ENCODE data around the gene LIFR. TPM values are rescaled to one million over a fixed set of nuclear protein-coding genes. Genes with fewer than 3 reads are reported as not detected.
A peak's percentile ranks its signal among the peaks of the same experiment; 100 is the strongest.
"Not testable (repeated sequence)": the region's sequence is repeated elsewhere in the genome, so short reads cannot be mapped to it uniquely, and the experiment has no call there.

The LIFR gene
- 11.1 and 16.2 TPM in 2 replicates for total RNA-seq
- polyA plus RNA-seq (2012) = 2.4 TPM

- DNase-seq (ENCODE audit: low read depth) = peak; percentile 90
Measured at GRCh38 chr5:38556599-38557307, at the start of gene LIFR. Gene LIFR, minus strand, starts transcription at chr5:38556646. Its CDS starts 25,999 bp downstream, at chr5:38530647.

DNA sequence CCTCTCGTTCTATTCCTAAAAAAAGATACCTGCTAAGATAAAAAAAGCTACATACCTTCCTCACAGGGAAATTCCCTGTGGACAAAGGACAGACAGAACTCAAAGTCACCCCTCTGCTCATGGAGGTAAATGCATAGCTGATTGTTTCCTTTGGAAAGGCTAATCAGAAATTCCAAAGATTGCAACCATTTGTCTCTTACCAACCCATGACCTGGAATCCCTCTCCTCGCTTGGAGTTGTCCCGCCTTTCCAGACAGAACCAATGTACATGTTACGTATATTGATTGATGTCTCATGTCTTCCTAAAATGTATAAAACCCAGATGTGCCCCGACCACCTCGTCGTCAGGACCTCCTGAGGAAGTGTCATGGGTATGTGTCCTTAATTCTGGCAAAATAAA, 49.2 kb upstream of the LIFR start:
- DNase-seq (ENCODE audit: low read depth) = no peak

GRCh38 chr5:38603691-38604090, 47.2 kb upstream of the LIFR start:
- DNase-seq (ENCODE audit: low read depth) = peak; percentile 25

- DNase-seq (ENCODE audit: low read depth) = no peak
Measured at GRCh38 chr5:38602641-38603040, 46.2 kb upstream of the LIFR start.

- DNase-seq (ENCODE audit: low read depth) = peak; percentile 38
Measured at GRCh38 chr5:38601863-38602298, 45.4 kb upstream of the LIFR start.

DNA sequence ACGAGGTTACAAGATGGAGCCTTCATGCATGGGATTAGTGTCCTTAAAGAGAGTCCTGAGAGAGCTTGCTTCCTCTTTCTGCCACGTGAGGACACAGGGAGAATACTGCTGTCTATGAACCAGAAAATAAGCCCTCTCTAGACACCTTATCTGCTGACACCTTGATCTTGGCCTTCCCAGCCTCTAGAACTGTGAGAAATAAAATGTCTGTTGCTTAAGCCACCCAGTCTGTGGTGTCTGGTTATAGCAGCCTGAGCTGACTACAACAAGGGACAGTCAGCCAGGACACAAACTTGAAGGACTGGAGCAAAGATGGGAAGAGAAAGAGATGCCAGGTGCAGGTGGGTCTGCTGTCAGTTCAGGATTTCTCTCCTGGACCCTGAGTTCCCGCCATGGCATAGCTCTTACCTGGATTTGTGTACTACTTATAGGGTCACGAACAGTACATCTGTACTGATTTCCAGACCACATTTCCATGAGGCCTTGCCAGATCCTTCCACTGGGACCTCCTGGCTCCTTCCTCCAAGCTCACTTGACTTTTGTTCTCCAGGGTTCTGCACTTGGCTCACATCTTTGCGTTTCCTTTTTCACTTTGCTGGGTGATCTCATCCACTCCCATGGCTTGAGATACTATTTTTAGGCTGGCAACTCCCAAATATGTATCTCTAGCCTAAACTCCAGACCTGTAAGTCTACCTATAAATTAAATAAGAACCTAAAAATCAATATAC, 44.9 kb upstream of the LIFR start:
- peak; percentile 47 for DNase-seq (ENCODE audit: low read depth)

DNA sequence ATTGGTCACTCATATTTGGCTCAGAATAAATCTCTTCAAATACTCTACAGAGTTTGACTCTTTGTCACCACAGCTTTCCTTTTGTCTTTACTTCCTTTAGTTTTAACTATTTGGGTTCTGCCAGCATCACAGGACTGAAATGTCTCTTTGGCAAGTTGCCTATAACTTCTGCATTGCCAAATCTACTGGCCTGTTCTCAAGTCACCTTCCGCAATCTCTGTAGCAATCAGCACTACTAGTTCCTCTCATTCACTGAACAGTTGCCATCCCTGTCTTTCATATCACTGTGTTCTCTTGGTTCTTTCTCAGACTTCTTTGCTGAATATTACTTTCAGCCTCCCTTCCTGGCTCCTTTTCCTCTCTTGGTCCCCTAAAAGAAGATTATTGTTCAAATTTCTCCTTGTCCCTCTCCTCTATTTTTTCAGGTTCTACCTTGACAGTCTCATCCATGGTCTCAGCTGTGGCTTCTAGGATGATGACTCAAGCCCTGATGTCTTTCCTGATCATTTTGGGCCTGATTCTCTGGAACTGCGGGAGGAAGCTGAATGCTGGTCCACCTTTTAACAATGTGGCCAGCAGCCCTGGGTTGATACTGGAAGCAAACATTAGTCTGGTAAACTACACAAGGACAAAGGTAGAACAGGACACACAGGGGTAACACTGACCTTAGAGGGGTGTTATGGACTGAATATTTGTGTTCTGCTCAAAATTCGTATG, 44.0 kb upstream of the LIFR start:
- no peak for DNase-seq (ENCODE audit: low read depth)

DNA sequence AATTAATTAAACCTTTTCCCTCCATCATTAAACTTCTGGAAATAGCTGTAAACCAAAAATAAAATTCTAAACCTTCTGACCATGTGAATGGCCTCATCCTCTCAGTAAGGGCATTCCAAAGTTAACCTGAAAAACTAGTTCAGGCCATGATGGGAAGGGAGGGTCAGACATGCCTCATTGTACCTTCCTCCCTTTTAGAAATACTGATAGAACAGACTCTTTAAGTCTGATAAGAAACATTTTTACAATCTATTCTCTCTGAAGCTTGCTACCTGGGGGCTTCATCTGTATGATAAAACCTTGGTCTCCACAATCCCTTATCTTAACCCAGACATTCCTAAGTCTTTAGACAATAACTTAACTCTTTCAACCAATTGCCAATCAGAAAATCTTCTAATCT, 43.3 kb upstream of the LIFR start:
- DNase-seq (ENCODE audit: low read depth) = not testable (repeated sequence)

- peak; percentile 17 for DNase-seq (ENCODE audit: low read depth)
Measured at GRCh38 chr5:38598994-38599617, 42.7 kb upstream of the LIFR start.

- DNase-seq (ENCODE audit: low read depth) = no peak
Measured at GRCh38 chr5:38598296-38598993, 42.0 kb upstream of the LIFR start.

DNA sequence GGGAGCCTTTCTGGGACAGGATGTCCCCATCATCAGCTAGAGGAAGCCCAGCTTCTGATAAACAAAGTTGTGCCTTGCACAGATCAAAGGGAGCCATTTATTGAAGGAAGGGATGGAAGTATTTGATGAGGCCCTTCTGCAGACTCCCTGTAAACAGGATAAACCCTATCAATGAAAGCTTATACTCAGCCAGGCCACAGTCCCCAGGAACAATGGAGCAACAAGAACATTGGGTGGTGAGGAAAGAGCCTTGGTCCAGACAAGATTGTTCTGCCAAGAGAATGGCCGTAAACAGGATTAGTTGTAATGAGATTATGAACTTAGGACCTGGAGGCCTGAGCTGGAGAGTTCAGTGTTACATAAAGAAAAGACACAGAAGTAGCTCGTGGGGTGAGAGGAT, 40.5 kb upstream of the LIFR start:
- no peak for DNase-seq (ENCODE audit: low read depth)

DNA sequence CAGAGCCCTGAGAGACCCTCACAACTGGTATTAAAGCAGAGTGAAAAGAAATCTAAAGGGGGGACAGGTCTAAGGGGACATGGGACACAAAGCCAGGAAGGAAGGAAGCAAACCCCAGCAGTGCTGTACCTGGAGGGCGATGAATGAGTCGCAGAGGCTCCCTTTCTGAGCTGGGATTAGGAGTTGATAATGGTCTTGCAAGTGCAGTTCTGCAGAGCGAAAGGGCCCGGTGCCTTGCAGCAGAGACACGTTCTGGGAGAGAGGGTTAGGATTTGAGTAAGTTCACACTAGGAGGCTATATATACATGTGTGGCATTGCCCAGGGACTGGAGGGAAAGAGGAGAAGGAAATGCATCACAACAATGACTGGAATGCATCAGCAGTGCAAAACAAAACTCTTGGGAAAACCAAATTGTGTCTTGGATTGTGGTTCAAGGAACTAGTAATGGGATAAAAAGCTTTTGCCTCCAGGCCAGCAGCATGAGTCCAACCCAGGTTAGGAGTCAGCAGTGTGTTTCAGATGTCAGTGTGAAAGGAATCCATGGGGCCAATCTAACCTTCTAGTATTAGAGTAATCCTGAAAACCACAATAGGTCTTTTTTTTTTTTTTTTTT, 38.8 kb upstream of the LIFR start:
- DNase-seq (ENCODE audit: low read depth) = peak; percentile 23

DNA sequence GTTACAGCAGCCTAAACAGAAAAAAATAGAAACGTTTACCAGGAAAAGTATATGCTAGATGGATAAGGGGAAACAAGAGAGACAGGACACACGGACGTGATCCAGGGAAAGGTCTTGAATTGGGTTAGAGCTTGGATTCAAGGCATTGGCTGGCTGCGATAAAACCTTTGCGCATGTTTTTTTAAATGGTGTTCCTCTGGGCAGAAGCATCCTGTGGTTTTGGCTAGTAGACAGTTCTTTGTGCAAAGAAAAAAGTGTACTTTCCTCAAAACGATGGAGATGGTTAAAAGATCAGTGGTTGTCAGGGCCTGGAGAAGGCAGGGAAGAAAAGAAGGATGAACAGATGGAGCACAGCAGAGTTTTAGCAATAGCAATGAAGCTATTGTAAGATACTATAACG, 37.5 kb upstream of the LIFR start:
- no peak for DNase-seq (ENCODE audit: low read depth)

- peak; percentile 30 for DNase-seq (ENCODE audit: low read depth)
Measured at GRCh38 chr5:38591523-38591849, 35.0 kb upstream of the LIFR start.

DNA sequence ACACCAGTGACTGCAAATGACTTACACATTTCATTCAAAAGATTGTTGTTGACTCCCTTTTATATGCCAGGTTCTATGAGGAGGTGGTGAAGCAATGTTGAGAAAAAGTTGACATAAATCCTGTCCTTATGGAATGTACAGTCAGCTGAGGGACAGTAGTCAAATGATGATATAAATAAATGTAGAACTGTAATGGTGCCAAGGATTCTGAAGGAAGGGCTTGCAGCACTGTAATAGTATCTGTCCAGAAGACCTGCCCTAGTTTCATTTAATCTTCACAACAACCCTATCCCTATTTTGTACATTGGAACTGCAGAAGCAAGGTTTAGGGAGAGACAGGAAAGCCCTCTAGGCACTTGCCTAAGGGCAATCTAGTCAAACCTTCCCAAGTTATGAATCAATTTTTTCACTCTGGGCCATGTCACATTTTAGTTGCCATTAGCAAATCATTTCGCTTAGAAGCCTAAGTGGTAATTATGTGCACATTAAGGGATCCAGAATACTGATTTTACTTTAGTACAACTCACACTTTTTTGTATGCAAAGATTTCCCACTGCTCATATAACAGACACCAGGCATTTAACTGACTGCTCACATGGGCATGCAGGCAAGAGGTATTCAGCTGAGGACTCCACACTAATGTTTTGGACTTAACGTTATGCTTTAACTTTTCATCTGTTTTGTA, 34.5 kb upstream of the LIFR start:
- peak; percentile 14 for DNase-seq (ENCODE audit: low read depth)

- DNase-seq (ENCODE audit: low read depth) = no peak
Measured at GRCh38 chr5:38589629-38590028, 33.2 kb upstream of the LIFR start.

- DNase-seq (ENCODE audit: low read depth) = no peak
Measured at GRCh38 chr5:38585816-38586215, 29.4 kb upstream of the LIFR start.

DNA sequence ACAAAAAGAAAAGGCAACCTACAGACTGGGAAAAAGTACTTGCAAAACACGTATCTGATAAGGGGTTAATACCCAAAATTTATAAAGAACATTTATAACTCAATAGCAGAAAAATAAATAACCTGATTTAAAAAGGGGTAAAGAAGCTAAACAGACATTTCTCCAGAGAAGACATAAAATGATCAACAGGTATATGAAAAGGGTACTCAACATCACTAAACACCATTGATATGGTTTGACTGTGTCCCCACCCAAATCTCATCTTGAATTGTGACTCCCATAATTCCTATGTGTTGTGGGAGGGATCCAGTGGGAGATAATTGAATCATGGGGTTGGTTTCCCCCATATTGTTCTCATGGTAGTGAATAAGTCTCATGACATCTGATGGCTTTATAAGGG, 27.1 kb upstream of the LIFR start:
- DNase-seq (ENCODE audit: low read depth) = no peak

DNA sequence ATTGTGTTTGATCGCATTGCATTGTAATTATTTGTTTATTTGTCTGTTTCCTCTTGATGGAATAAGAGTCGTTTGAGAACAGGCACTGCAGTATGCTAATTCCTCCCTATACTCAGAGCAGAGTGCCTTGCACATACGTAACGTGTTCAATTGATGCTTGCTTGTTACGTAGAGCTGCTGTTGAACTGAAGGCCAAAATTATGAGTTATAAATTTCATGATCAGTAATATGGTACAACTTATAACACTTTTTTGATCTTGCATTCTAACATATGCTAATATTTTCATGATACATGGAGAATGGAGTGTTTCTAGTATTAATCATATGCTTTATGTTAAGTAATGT, 26.5 kb upstream of the LIFR start:
- no peak for DNase-seq (ENCODE audit: low read depth)

- no peak for DNase-seq (ENCODE audit: low read depth)
Measured at GRCh38 chr5:38582293-38582974, 26.0 kb upstream of the LIFR start.
